AG04449 (cell line): ENCODE results near the gene MGMT.

Experiments
- CTCF ChIA-PET: fragments of 350-600 bp; formaldehyde crosslinking; extraction: SDS; loops from one replicate; lab custom pipeline; 2021; ENCODE audit warnings: antibody characterized with exemption; lab: Yijun Ruan, JAX
- POLR2A ChIA-PET: fragments of 400-600, 350-600 bp; formaldehyde crosslinking; extraction: SDS; loops from one replicate; lab custom pipeline; 2020; ENCODE audit warnings: antibody characterized with exemption, inconsistent platforms; lab: Yijun Ruan, JAX
- DNase-seq: peaks from one replicate; pipeline ENCODE4 v3.0.0-alpha.2; 2010; ENCODE audit warnings: low read depth, low spot score
- H3K4me3 ChIP-seq: 2 replicates; pipeline ENCODE4 v1.5.1; 2011; ENCODE audit warnings: low read depth, mild to moderate bottlenecking, control low read depth, low read length
- CTCF ChIP-seq: IDR thresholded peaks from one replicate; pipeline ENCODE4 v1.5.1; 2011; ENCODE audit warnings: mild to moderate bottlenecking, moderate library complexity, low read length, control low read depth, inconsistent platforms; ENCODE audit not compliant: insufficient read depth; ENCODE audit errors: missing control alignments

MGMT gene

GRCh38 chr10:129645487-129645886 is 178.4 kb downstream of the MGMT start:
- no peak for TF ChIP-seq CTCF
- ChIA-PET POLR2A (no interaction called here), CTCF (no interaction called here)
- H3K4me3 ChIP-seq = no peak overlapping the region
- DNase-seq = no peak

- no peak for TF ChIP-seq CTCF
- CTCF ChIA-PET = no interaction called here
- POLR2A ChIA-PET = no interaction called here
- H3K4me3 ChIP-seq = no peak overlapping the region
- no peak for DNase-seq
Measured at GRCh38 chr10:129646973-129647372, 179.9 kb downstream of the MGMT start.

GRCh38 chr10:129647590-129647989 is 180.5 kb downstream of the MGMT start:
- ChIA-PET POLR2A (no interaction called here), CTCF (no interaction called here)
- no peak for TF ChIP-seq CTCF
- no peak for DNase-seq
- no peak overlapping the region for H3K4me3 ChIP-seq

GRCh38 chr10:129648856-129649255 is 181.8 kb downstream of the MGMT start:
- no peak for DNase-seq
- ChIA-PET CTCF (interaction anchor here (1.1 kb wide), 1 partner anchor 11 kb away, joined by 3 read pairs; no protein-coding TSS in a partner anchor), POLR2A (no interaction called here)
- no peak for TF ChIP-seq CTCF
- H3K4me3 ChIP-seq = no peak overlapping the region

GRCh38 chr10:129652021-129652420 is 185.0 kb downstream of the MGMT start:
- CTCF ChIA-PET = no interaction called here
- H3K4me3 ChIP-seq = no peak overlapping the region

GRCh38 chr10:129652521-129653201 is 185.6 kb downstream of the MGMT start:
- CTCF ChIA-PET = no interaction called here

More at GRCh38 chr10:129652021-129652420, 185.0 kb downstream of the MGMT start:
- TF ChIP-seq CTCF = no peak
- POLR2A ChIA-PET = no interaction called here
- no peak for DNase-seq

More at GRCh38 chr10:129652521-129653201, 185.6 kb downstream of the MGMT start:
- no peak for DNase-seq
- POLR2A ChIA-PET = no interaction called here
- TF ChIP-seq CTCF = no peak
- H3K4me3 ChIP-seq = no peak overlapping the region
